ENCODE results near the gene CHAF1B. TPM values are rescaled to one million over a fixed set of nuclear protein-coding genes. Genes with fewer than 3 reads are reported as not detected.

Gene CHAF1B
- polyA plus RNA-seq, 3 donors = 0.24 TPM; not detected in 2

GRCh38 chr21:36427502-36427901, 42.3 kb downstream of the CHAF1B start:
- intact Hi-C loops (cut with micrococcal nuclease) = loop anchor here in 1 of 2 donors (10.0 kb wide), 1 partner anchor 77 kb away; no protein-coding TSS in a partner anchor
- no peak overlapping the region for H3K4me2 ChIP-seq (replicated peaks; ENCODE audit: extremely low read depth, low read length, poor library complexity, severe bottlenecking)
- WGBS (ENCODE audit: insufficient coverage) = 93% methylated on average over 2 of the region's 4 CpGs
- no peak overlapping the region for H2AFZ ChIP-seq (ENCODE audit: insufficient read depth, low read depth, low read length, poor library complexity, severe bottlenecking)
- no peak overlapping the region for H3K27ac ChIP-seq (ENCODE audit: low read depth in 1 of 2, low read length in 2 of 2)
- Mint-ChIP-seq H3K4me3 (peak overlapping the region in 1 of 2 donors; percentile 3), H3K27me3 (ENCODE audit: low read depth in 3 of 3) (peaks cover 22 to 35% (median 29%) of the 10 kb centered on the region in 3 donors), H3K36me3 (peaks cover 0 to 9% of the 10 kb centered on the region in 2 donors), H3K9me3 (no peaks in the 10 kb centered on the region), H3K4me1 (peaks cover 36% of the 10 kb centered on the region), H3K27ac (peak overlapping the region in 3 of 7 donors; percentile 11 to 65 (median 60))
- no peaks in the 10 kb centered on the region for H4K20me1 ChIP-seq (ENCODE audit: insufficient read depth, low read length)
- no peaks in the 10 kb centered on the region for H3K79me2 ChIP-seq (ENCODE audit: insufficient read depth, low read length)
- no peak overlapping the region for H3K4me3 ChIP-seq (replicated peaks in 1 of 3; ENCODE audit: low read depth in 2 of 3, low read length in 3 of 3)
- DNase-seq = no peak
- TF ChIP-seq CTCF (IDR thresholded peaks at IDR 0.05) = no peak
- H3K36me3 ChIP-seq (replicated peaks in 1 of 2; ENCODE audit: control insufficient read depth in 1 of 2, insufficient read depth in 2 of 2, low read length in 2 of 2) = no peaks in the 10 kb centered on the region
- H3K27me3 ChIP-seq (ENCODE audit: control insufficient read depth in 2 of 2, insufficient read depth in 2 of 2, low read length in 2 of 2) = peaks cover 0 to 14% of the 10 kb centered on the region in 2 donors
- no peak overlapping the region for H3K9ac ChIP-seq (ENCODE audit: insufficient read depth, low read length, poor library complexity, severe bottlenecking)
- H3K4me1 ChIP-seq (ENCODE audit: control insufficient read depth in 1 of 2, insufficient read depth in 2 of 2, low read length in 2 of 2) = peaks cover 21 to 22% of the 10 kb centered on the region in 2 donors
- H3K9me3 ChIP-seq (replicated peaks in 1 of 2; ENCODE audit: control insufficient read depth in 1 of 2, insufficient read depth in 1 of 2, low read length in 2 of 2) = no peaks in the 10 kb centered on the region

- H3K4me1 Mint-ChIP-seq = peaks cover 33% of the 10 kb centered on the region
These were observed 43.7 kb downstream of the CHAF1B start for GRCh38 chr21:36428761-36429432.

More at GRCh38 chr21:36428761-36429432, 43.7 kb downstream of the CHAF1B start:
- H3K27me3 Mint-ChIP-seq (ENCODE audit: low read depth in 3 of 3) = peaks cover 22 to 35% (median 29%) of the 10 kb centered on the region in 3 donors
- DNase-seq = peak in 1 of 3 donors; percentile 33
- Histone ChIP-seq H3K9me3 (replicated peaks in 1 of 2; ENCODE audit: control insufficient read depth in 1 of 2, insufficient read depth in 1 of 2, low read length in 2 of 2) (no peaks in the 10 kb centered on the region), H3K36me3 (replicated peaks in 1 of 2; ENCODE audit: control insufficient read depth in 1 of 2, insufficient read depth in 2 of 2, low read length in 2 of 2) (no peaks in the 10 kb centered on the region), H3K79me2 (ENCODE audit: insufficient read depth, low read length) (no peaks in the 10 kb centered on the region), H3K9ac (ENCODE audit: insufficient read depth, low read length, poor library complexity, severe bottlenecking) (no peak overlapping the region), H4K20me1 (ENCODE audit: insufficient read depth, low read length) (no peaks in the 10 kb centered on the region), H3K4me2 (replicated peaks; ENCODE audit: extremely low read depth, low read length, poor library complexity, severe bottlenecking) (no peak overlapping the region), H2AFZ (ENCODE audit: insufficient read depth, low read depth, low read length, poor library complexity, severe bottlenecking) (no peak overlapping the region), H3K4me3 (replicated peaks in 1 of 3; ENCODE audit: low read depth in 2 of 3, low read length in 3 of 3) (no peak overlapping the region), H3K27ac (ENCODE audit: low read depth in 1 of 2, low read length in 2 of 2) (peak overlapping the region in 1 of 2 donors; percentile 61), H3K27me3 (ENCODE audit: control insufficient read depth in 2 of 2, insufficient read depth in 2 of 2, low read length in 2 of 2) (peaks cover 0 to 14% of the 10 kb centered on the region in 2 donors), H3K4me1 (ENCODE audit: control insufficient read depth in 1 of 2, insufficient read depth in 2 of 2, low read length in 2 of 2) (peaks cover 21 to 22% of the 10 kb centered on the region in 2 donors)
- no peak for TF ChIP-seq CTCF (IDR thresholded peaks at IDR 0.05)
- WGBS (ENCODE audit: insufficient coverage) = 67% methylated on average over 11 of the region's 12 CpGs
- peaks cover 0 to 9% of the 10 kb centered on the region in 2 donors for H3K36me3 Mint-ChIP-seq
- intact Hi-C loops (cut with micrococcal nuclease) = loop anchor here in 1 of 2 donors (10.0 kb wide), 1 partner anchor 76 kb away; no protein-coding TSS in a partner anchor
- H3K4me3 Mint-ChIP-seq = peak overlapping the region; percentile 83 to 93
- no peaks in the 10 kb centered on the region for H3K9me3 Mint-ChIP-seq
- H3K27ac Mint-ChIP-seq = peak overlapping the region in 5 of 7 donors; percentile 44 to 97 (median 85)

Data from CD14-positive monocyte (primary cell).